T-helper 2 cell treated with Interferon-gamma antibody and Interleukin-4, amounts not matched to agents 100 ng/mL and 5 ng/mL, for 36 hours (primary cell): ENCODE measurements around the gene ZNF277. TPM values are rescaled to one million over a fixed set of nuclear protein-coding genes. Genes with fewer than 3 reads are reported as not detected.

Experiments
- intact Hi-C: fragments of 100-400 bp; cut with micrococcal nuclease; formaldehyde crosslinking; loops from one replicate; pipeline ENCODE4 v1.15.1; 2023
- total RNA-seq: library from RNA; stranded (reverse); gene quantifications from 2 replicates; pipeline ENCODE4 v1.2.3, GENCODE V29; 2022

ZNF277 gene
- total RNA-seq, 1 donor from 2014 or later: 15.7 TPM

- intact Hi-C loops: loop anchor here (5.0 to 10.0 kb wide), 2 partner anchors 41 to 724 kb away; partner anchors contain the start of gene SMIM30
Observed at GRCh38 chr7:112391079-112391821, 184.8 kb downstream of the ZNF277 start.

- intact Hi-C loops: loop anchor here (1.0 to 10.0 kb wide), 4 partner anchors 40 to 723 kb away; partner anchors contain the start of genes DOCK4, IFRD1, SMIM30 and ZNF277
Observed at GRCh38 chr7:112391841-112392286, 185.4 kb downstream of the ZNF277 start.

Other genes starting within 250 kb of the ZNF277 start
- gene DOCK4, start 296 bp upstream of the ZNF277 start, total RNA-seq: 0.09 and 0.23 TPM in 2 replicates
- 30.1 and 36.0 TPM in 2 replicates for gene IFRD1, start 243.8 kb downstream of the ZNF277 start, total RNA-seq